Measurements from ENCODE around the gene ALKBH5. TPM values are rescaled to one million over a fixed set of nuclear protein-coding genes. Genes with fewer than 3 reads are reported as not detected.

ALKBH5 gene
- total and polyA plus RNA-seq, 11 donors, result 89.2 to 233 (median 192) TPM

GRCh38 chr17:18156976-18157280, 26.7 kb upstream of the ALKBH5 start:
- TF ChIP-seq POLR2A (IDR thresholded peaks at IDR 0.05), result no peak
- TF ChIP-seq CTCF (IDR thresholded peaks at IDR 0.05), result no peak
- Histone ChIP-seq H3K4me3 (no peak overlapping the region), H3K9me3 (no peaks in the 10 kb centered on the region), H3K4me1 (peaks cover 0 to 29% (median 10%) of the 10 kb centered on the region in 12 donors), H3K36me3 (no peaks in the 10 kb centered on the region), H3K27ac (no peak overlapping the region), H3K27me3 (no peaks in the 10 kb centered on the region)
- intact Hi-C loops (cut with DNase I), result no loop called here
- WGBS, 4 donors, result 95 to 100% (median 97%) methylated on average over 6 to 10 of the region's 10 CpGs
- no peak for ATAC-seq
- no peak for DNase-seq

- intact Hi-C loops (cut with DNase I), result no loop called here
- Histone ChIP-seq H3K27ac (peak overlapping the region in 5 of 12 donors; percentile 2 to 70 (median 46)), H3K36me3 (no peaks in the 10 kb centered on the region), H3K9me3 (no peaks in the 10 kb centered on the region), H3K27me3 (no peaks in the 10 kb centered on the region), H3K4me3 (peak overlapping the region in 4 of 12 donors; percentile 51 to 64 (median 60)), H3K4me1 (peaks cover 0 to 29% (median 10%) of the 10 kb centered on the region in 12 donors)
- 67 to 75% (median 72%) methylated on average over 20 to 22 of the region's 22 CpGs for WGBS, 4 donors
- ATAC-seq (no peak), DNase-seq (no peak)
- TF ChIP-seq POLR2A (IDR thresholded peaks at IDR 0.05) (no peak), CTCF (IDR thresholded peaks at IDR 0.05) (no peak)
Observed at GRCh38 chr17:18157354-18157985, 26.2 kb upstream of the ALKBH5 start.

- Histone ChIP-seq H3K9me3 (no peaks in the 10 kb centered on the region), H3K27ac (peak overlapping the region in 9 of 12 donors; percentile 2 to 70 (median 46)), H3K27me3 (no peaks in the 10 kb centered on the region), H3K36me3 (no peaks in the 10 kb centered on the region), H3K4me3 (peak overlapping the region; percentile 23 to 64 (median 52)), H3K4me1 (peaks cover 0 to 25% (median 7%) of the 10 kb centered on the region in 12 donors)
- 6 to 16% (median 7%) methylated on average over 24 to 26 of the region's 26 CpGs for WGBS, 4 donors
- ATAC-seq (peak; percentile 44 to 82 (median 73)), DNase-seq (peak; percentile 92 to 96 (median 93))
- TF ChIP-seq POLR2A (IDR thresholded peaks at IDR 0.05), result no peak
- TF ChIP-seq CTCF (IDR thresholded peaks at IDR 0.05), result no peak
- intact Hi-C loops (cut with DNase I), result no loop called here
Observed at GRCh38 chr17:18158022-18158600, 25.5 kb upstream of the ALKBH5 start.

GRCh38 chr17:18159551-18160120, 24.0 kb upstream of the ALKBH5 start:
- no peak for DNase-seq
- H3K27ac ChIP-seq, result no peak overlapping the region
- no peaks in the 10 kb centered on the region for H3K9me3 ChIP-seq
- no peak overlapping the region for H3K4me3 ChIP-seq
- 63 to 87% (median 79%) methylated on average over 2 to 3 of the region's 3 CpGs for WGBS, 4 donors
- H3K4me1 ChIP-seq, result peaks cover 0 to 14% (median 5%) of the 10 kb centered on the region in 12 donors
- TF ChIP-seq CTCF (IDR thresholded peaks at IDR 0.05) (no peak), POLR2A (IDR thresholded peaks at IDR 0.05) (no peak)
- no peaks in the 10 kb centered on the region for H3K27me3 ChIP-seq
- no peak for ATAC-seq
- intact Hi-C loops (cut with DNase I), result no loop called here
- H3K36me3 ChIP-seq, result no peaks in the 10 kb centered on the region

Data from heart left ventricle (tissue), 16 donors.